Calu3 (cell line): Measurements from ENCODE around the gene COQ8B. TPM values are rescaled to one million over a fixed set of nuclear protein-coding genes. Genes with fewer than 3 reads are reported as not detected.

Experiments used
- BruUV-seq: library from RNA; stranded (reverse); fragments of 400-500 nt; replicated peaks from 2 replicates; lab custom pipeline; 2021; lab: Mats Ljungman, UMichigan
- CTCF ChIA-PET: fragments of 300-600 bp; sonication (Branson Sonifier 250); formaldehyde crosslinking; loops from one replicate; lab custom pipeline; 2022; ENCODE audit warnings: antibody characterized with exemption; lab: Charles Lee
- DNase-seq: peaks from one replicate; pipeline ENCODE4 v3.0.0; 2022
- H3K27ac Mint-ChIP-seq: one replicate; pipeline ENCODE4 v1.8.0; 2022; ENCODE audit warnings: mixed read lengths; ENCODE audit not compliant: unreplicated experiment
- H3K27me3 Mint-ChIP-seq: one replicate; pipeline ENCODE4 v1.8.0; 2022; ENCODE audit warnings: mixed read lengths; ENCODE audit not compliant: unreplicated experiment
- H3K36me3 Mint-ChIP-seq: one replicate; pipeline ENCODE4 v1.8.0; 2022; ENCODE audit warnings: mild to moderate bottlenecking, moderate library complexity, mixed read lengths; ENCODE audit not compliant: insufficient read depth, unreplicated experiment
- H3K4me1 Mint-ChIP-seq: one replicate; pipeline ENCODE4 v1.8.0; 2022; ENCODE audit warnings: mild to moderate bottlenecking, low read depth, mixed read lengths; ENCODE audit not compliant: unreplicated experiment
- H3K4me3 Mint-ChIP-seq: one replicate; pipeline ENCODE4 v1.8.0; 2022; ENCODE audit warnings: mild to moderate bottlenecking, low read depth, moderate library complexity, mixed read lengths; ENCODE audit not compliant: unreplicated experiment
- H3K9me3 Mint-ChIP-seq: one replicate; pipeline ENCODE4 v1.8.0; 2022; ENCODE audit warnings: low read depth, mixed read lengths; ENCODE audit not compliant: unreplicated experiment
- intact Hi-C: fragments of 100-400 bp; cut with micrococcal nuclease; formaldehyde crosslinking; loops from one replicate; pipeline ENCODE4 v1.10.0; 2022; ENCODE audit not compliant: unreplicated experiment
- total RNA-seq: library from RNA; stranded (reverse); gene quantifications from 2 replicates; pipeline ENCODE4 v1.2.3, GENCODE V29; 2022
- TF ChIP-seq, protein P1 (sequence below): fragments of 200-600 bp; IDR thresholded peaks from one replicate; pipeline ENCODE4 v1.8.0; 2022; ENCODE audit warnings: antibody characterized with exemption; ENCODE audit not compliant: unreplicated experiment

Gene COQ8B
- total RNA-seq, 1 experiment from 2014 or later, result 55.9 TPM

DNA sequence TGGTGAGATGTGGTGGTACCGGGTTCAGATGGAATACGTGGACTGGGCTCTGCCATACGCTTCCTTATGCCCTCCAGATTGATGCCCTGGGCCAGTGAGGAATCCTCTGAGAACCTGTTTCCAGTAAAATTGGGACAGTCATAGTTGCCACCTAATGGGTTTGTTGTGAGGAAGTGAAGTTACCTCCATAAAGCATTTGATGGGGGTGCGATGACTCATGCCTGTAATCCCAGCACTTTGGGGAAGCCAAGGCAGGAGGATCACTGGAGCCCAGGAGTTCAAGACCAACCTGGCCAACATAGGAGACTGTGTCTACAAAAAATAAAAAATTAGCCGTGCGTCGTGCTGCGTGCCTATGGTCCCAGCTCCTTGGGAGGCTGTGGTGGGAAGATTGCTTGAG lies 39.1 kb upstream of the COQ8B start:
- Mint-ChIP-seq H3K27me3 (no peaks in the 10 kb centered on the region), H3K36me3 (peaks cover 91% of the 10 kb centered on the region), H3K4me1 (peaks cover 36% of the 10 kb centered on the region), H3K27ac (no peak overlapping the region), H3K4me3 (peak overlapping the region; percentile 10), H3K9me3 (no peaks in the 10 kb centered on the region)
- intact Hi-C loops, result no loop called here
- no TSS peak for BruUV-seq
- TF ChIP-seq, protein P1, sequence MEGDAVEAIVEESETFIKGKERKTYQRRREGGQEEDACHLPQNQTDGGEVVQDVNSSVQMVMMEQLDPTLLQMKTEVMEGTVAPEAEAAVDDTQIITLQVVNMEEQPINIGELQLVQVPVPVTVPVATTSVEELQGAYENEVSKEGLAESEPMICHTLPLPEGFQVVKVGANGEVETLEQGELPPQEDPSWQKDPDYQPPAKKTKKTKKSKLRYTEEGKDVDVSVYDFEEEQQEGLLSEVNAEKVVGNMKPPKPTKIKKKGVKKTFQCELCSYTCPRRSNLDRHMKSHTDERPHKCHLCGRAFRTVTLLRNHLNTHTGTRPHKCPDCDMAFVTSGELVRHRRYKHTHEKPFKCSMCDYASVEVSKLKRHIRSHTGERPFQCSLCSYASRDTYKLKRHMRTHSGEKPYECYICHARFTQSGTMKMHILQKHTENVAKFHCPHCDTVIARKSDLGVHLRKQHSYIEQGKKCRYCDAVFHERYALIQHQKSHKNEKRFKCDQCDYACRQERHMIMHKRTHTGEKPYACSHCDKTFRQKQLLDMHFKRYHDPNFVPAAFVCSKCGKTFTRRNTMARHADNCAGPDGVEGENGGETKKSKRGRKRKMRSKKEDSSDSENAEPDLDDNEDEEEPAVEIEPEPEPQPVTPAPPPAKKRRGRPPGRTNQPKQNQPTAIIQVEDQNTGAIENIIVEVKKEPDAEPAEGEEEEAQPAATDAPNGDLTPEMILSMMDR, result no peak
- CTCF ChIA-PET, result interaction anchor here (1.2 kb wide), 1 partner anchor 39 kb away, joined by 3 read pairs; the partner anchor contains the start of gene COQ8B
- no peak for DNase-seq

GRCh38 chr19:40755248-40755624 lies 38.5 kb upstream of the COQ8B start:
- CTCF ChIA-PET, result interaction anchor here (1.2 kb wide), 1 partner anchor 39 kb away, joined by 3 read pairs; the partner anchor contains the start of gene COQ8B
- intact Hi-C loops, result no loop called here
- H3K4me1 Mint-ChIP-seq, result peaks cover 37% of the 10 kb centered on the region
- no peak overlapping the region for H3K27ac Mint-ChIP-seq
- no peaks in the 10 kb centered on the region for H3K9me3 Mint-ChIP-seq
- DNase-seq, result no peak
- BruUV-seq, result no TSS peak
- H3K4me3 Mint-ChIP-seq, result peak overlapping the region; percentile 10
- TF ChIP-seq, protein P1, result no peak
- no peaks in the 10 kb centered on the region for H3K27me3 Mint-ChIP-seq
- peaks cover 91% of the 10 kb centered on the region for H3K36me3 Mint-ChIP-seq

DNA sequence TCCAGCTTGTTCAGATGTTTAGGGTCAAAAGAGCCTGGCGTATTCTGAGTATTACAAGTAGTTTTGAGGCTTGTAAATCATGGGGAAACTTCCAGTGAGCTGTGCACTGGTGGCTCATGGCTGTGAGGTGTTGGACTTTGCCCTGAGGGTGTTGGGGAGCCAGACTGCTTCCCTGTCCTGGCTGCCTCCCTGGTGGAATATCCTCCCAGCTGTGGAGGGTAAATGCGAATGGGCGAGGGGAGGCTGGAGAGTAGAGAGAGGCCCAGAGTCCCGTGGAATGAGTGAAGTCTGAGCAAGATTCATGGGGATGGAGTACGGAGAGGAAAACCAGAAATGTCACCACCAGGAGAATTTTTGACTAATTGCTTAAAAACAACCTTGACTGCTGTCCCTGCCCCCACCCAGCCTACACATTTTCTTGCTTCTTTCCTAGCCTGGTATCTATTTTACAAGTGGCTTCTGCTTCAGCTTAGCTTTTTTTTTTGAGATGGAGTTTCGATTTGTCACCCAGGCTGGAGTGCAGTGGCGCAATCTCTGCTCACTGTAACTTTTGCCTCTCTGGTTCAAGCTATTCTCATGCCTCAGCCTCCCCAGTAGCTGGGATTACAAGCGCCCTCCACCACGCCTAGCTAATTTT lies 38.0 kb upstream of the COQ8B start:
- no peaks in the 10 kb centered on the region for H3K9me3 Mint-ChIP-seq
- BruUV-seq, result no TSS peak
- H3K36me3 Mint-ChIP-seq, result peaks cover 91% of the 10 kb centered on the region
- peak overlapping the region; percentile 64 for H3K4me3 Mint-ChIP-seq
- CTCF ChIA-PET, result interaction anchor here (0.5 to 1.2 kb wide), 4 partner anchors 23 to 283 kb away, joined by 3 to 4 read pairs (median 3); partner anchors contain the start of genes COQ8B and EGLN2
- peak overlapping the region; percentile 53 for H3K27ac Mint-ChIP-seq
- no peaks in the 10 kb centered on the region for H3K27me3 Mint-ChIP-seq
- peak; percentile 47 for DNase-seq
- intact Hi-C loops, result loop anchor here (5.0 kb wide), 2 partner anchors 37 to 43 kb away; partner anchors contain the start of genes COQ8B, EGLN2 and ITPKC
- TF ChIP-seq, protein P1, result no peak
- peaks cover 42% of the 10 kb centered on the region for H3K4me1 Mint-ChIP-seq

GRCh38 chr19:40752257-40752781 lies 35.6 kb upstream of the COQ8B start:
- no peaks in the 10 kb centered on the region for H3K9me3 Mint-ChIP-seq
- TF ChIP-seq, protein P1, result no peak
- CTCF ChIA-PET, result interaction anchor here (0.6 to 1.9 kb wide), 4 partner anchors 26 to 52 kb away, joined by 3 to 10 read pairs (median 4); partner anchors contain the start of gene RAB4B
- no peaks in the 10 kb centered on the region for H3K27me3 Mint-ChIP-seq
- intact Hi-C loops, result loop anchor here (5.0 kb wide), 2 partner anchors 35 to 45 kb away; partner anchors contain the start of genes COQ8B, EGLN2 and ITPKC
- peaks cover 59% of the 10 kb centered on the region for H3K4me1 Mint-ChIP-seq
- H3K4me3 Mint-ChIP-seq, result peak overlapping the region; percentile 84
- peaks cover 86% of the 10 kb centered on the region for H3K36me3 Mint-ChIP-seq
- no TSS peak for BruUV-seq
- no peak for DNase-seq
- H3K27ac Mint-ChIP-seq, result peak overlapping the region; percentile 92
